Endothelial cell of umbilical vein (primary cell): ENCODE results near the gene DOCK4. TPM values are rescaled to one million over a fixed set of nuclear protein-coding genes. Genes with fewer than 3 reads are reported as not detected.

Experiments
- BruUV-seq: library from RNA; stranded (reverse); fragments of 400-500 nt; replicated peaks from 2 replicates; lab custom pipeline; 2021; lab: Mats Ljungman, UMichigan
- CTCF ChIA-PET: fragments of 300-600, 350-600 bp; sonication (Branson Sonifier 250); formaldehyde crosslinking; loops from one replicate; lab custom pipeline; 2021; ENCODE audit warnings: antibody characterized with exemption, inconsistent platforms; lab: Charles Lee
- POLR2A ChIA-PET: fragments of 300-600, 350-600 bp; sonication (Branson Sonifier 250); formaldehyde crosslinking; loops from one replicate; lab custom pipeline; 2021; ENCODE audit warnings: antibody characterized with exemption, inconsistent platforms; lab: Charles Lee
- DNase-seq: peaks from one replicate; pipeline ENCODE4 v3.0.0-alpha.2; 2011; ENCODE audit warnings: low read depth, low spot score
- FAIRE-seq: peaks from 2 replicates; lab custom pipeline; 2011; peaks lifted over from hg19 to GRCh38; lab: Jason Lieb, UNC
- H2AFZ ChIP-seq: 2 replicates; pipeline ENCODE4 v1.6.0; 2012; ENCODE audit warnings: low read depth, low read length, control low read depth, inconsistent platforms
- H3K27ac ChIP-seq: 2 replicates; pipeline ENCODE4 v1.5.1; 2011; ENCODE audit warnings: low read depth, mild to moderate bottlenecking, control low read depth, low read length, moderate library complexity; ENCODE audit not compliant: insufficient read depth
- H3K27me3 ChIP-seq, 2 experiments: 2 replicates each; pipeline versions ENCODE4 v1.6.0 to v1.6.1; 2011; ENCODE audit warnings: low read length in 2 of 2, mixed read lengths in 1 of 2; ENCODE audit not compliant: control insufficient read depth in 2 of 2, insufficient read depth in 2 of 2
- H3K36me3 ChIP-seq, 2 experiments: 2 replicates in 1 of 2; 3 replicates in 1 of 2; pipeline ENCODE4 v1.5.1; 2011; ENCODE audit warnings: low read length in 2 of 2, mild to moderate bottlenecking in 1 of 2, moderate library complexity in 1 of 2; ENCODE audit not compliant: control insufficient read depth in 2 of 2, insufficient read depth in 2 of 2; ENCODE audit errors: extremely low read depth in 1 of 2
- H3K4me1 ChIP-seq: 3 replicates; pipeline ENCODE4 v1.5.1; 2011; ENCODE audit warnings: mild to moderate bottlenecking, low read length; ENCODE audit not compliant: control insufficient read depth, insufficient read depth; ENCODE audit errors: extremely low read depth
- H3K4me2 ChIP-seq: 2 replicates; pipeline ENCODE4 v1.6.1; 2011; ENCODE audit warnings: low read length, control low read depth, mixed read lengths; ENCODE audit not compliant: insufficient read depth
- H3K4me3 ChIP-seq, 3 experiments: fragments of 200-600 bp in 1 of 3; sonication (generic), shearing (Covaris generic) in 1 of 3; replicated peaks in 1 of 3; 2 replicates each; pipeline ENCODE4 v1.5.1; 2011 to 2016; ENCODE audit warnings: control low read depth in 3 of 3, low read length in 3 of 3, mild to moderate bottlenecking in 2 of 3, inconsistent platforms in 1 of 3, low read depth in 1 of 3, moderate library complexity in 1 of 3; ENCODE audit not compliant: insufficient read depth in 1 of 3
- H3K79me2 ChIP-seq: 2 replicates; pipeline ENCODE4 v1.6.0; 2012; ENCODE audit warnings: low read length, inconsistent platforms; ENCODE audit not compliant: control insufficient read depth, insufficient read depth
- H3K9ac ChIP-seq: replicated peaks from 2 replicates; pipeline ENCODE3; 2011; ENCODE audit warnings: low read length, control low read depth; ENCODE audit not compliant: insufficient read depth; ENCODE audit errors: extremely low read depth
- H3K9me1 ChIP-seq: replicated peaks from 3 replicates; pipeline ENCODE4 v1.6.0; 2011; ENCODE audit warnings: mild to moderate bottlenecking, low read length; ENCODE audit not compliant: control insufficient read depth, insufficient read depth; ENCODE audit errors: extremely low read depth
- H3K9me3 ChIP-seq: replicated peaks from 2 replicates; pipeline ENCODE4 v1.5.1; 2012; ENCODE audit warnings: low read length, inconsistent platforms; ENCODE audit not compliant: control insufficient read depth, insufficient read depth
- H4K20me1 ChIP-seq: replicated peaks from 2 replicates; pipeline ENCODE3; 2011; ENCODE audit warnings: mild to moderate bottlenecking, low read length; ENCODE audit not compliant: control insufficient read depth, insufficient read depth; ENCODE audit errors: extremely low read depth
- CTCF ChIP-seq, 2 donors: IDR thresholded peaks; 1 replicate in 1 of 2; 2 replicates in 1 of 2; pipeline ENCODE4 v1.5.1; 2011; ENCODE audit warnings: low read length in 2 of 2, mild to moderate bottlenecking in 2 of 2, moderate library complexity in 2 of 2, control low read depth in 1 of 2, inconsistent platforms in 1 of 2, low read depth in 1 of 2; ENCODE audit not compliant: insufficient read depth in 1 of 2; ENCODE audit errors: extremely low read depth in 1 of 2
- EZH2 ChIP-seq: IDR thresholded peaks from 2 replicates; pipeline ENCODE4 v1.6.1; 2012; ENCODE audit warnings: borderline replicate concordance, low read depth, mild to moderate bottlenecking, moderate library complexity, low read length, inconsistent platforms; ENCODE audit not compliant: severe bottlenecking
- FOS ChIP-seq: IDR thresholded peaks from 2 replicates; pipeline ENCODE4 v1.6.1; 2011; ENCODE audit warnings: mild to moderate bottlenecking, low read length, moderate library complexity, borderline replicate concordance; ENCODE audit not compliant: insufficient read depth
- GATA2 ChIP-seq: IDR thresholded peaks from 2 replicates; pipeline ENCODE4 v1.7.0; 2011; ENCODE audit warnings: low read depth, mild to moderate bottlenecking, moderate library complexity, mixed read lengths, low read length; ENCODE audit not compliant: insufficient read length, insufficient read depth
- JUN ChIP-seq: IDR thresholded peaks from 2 replicates; pipeline ENCODE4 v1.6.1; 2011; ENCODE audit warnings: borderline replicate concordance, low read depth; ENCODE audit not compliant: insufficient read length, insufficient read depth
- MYC ChIP-seq: IDR thresholded peaks from one replicate; pipeline ENCODE4 v1.6.1; 2011; ENCODE audit warnings: mild to moderate bottlenecking, low read depth, low read length
- POLR2A ChIP-seq: IDR thresholded peaks from 2 replicates; pipeline ENCODE4 v1.6.1; 2012; ENCODE audit warnings: low read depth, mild to moderate bottlenecking, control low read depth, low read length
- POLR2AphosphoS5 ChIP-seq: IDR thresholded peaks from 2 replicates; pipeline ENCODE4 v1.6.1; 2012; ENCODE audit warnings: low read depth, mild to moderate bottlenecking, control low read depth, low read length, moderate library complexity; ENCODE audit not compliant: insufficient read depth
- dilution Hi-C: fragments of 300-500 bp; cut with MboI; formaldehyde crosslinking; loops from one replicate; pipeline ENCODE4 v1.15.0; 2019; ENCODE audit warnings: low sequenced_read_pairs; ENCODE audit not compliant: extremely low pct_ligation_motif_present
- intact Hi-C: fragments of 100-400 bp; cut with micrococcal nuclease; formaldehyde crosslinking; loops from one replicate; pipeline ENCODE4 v1.10.0; 2022
- polyA plus RNA-seq, 4 experiments: library from polyadenylated mRNA; depleted of rRNA in 3 of 4; stranded (reverse) in 3 of 4; unstranded in 1 of 4; fragments of >200 nt; gene quantifications; 2 replicates each; pipeline versions ENCODE4 v1.2.1 to v1.2.3, GENCODE V29; 2011 to 2012; ENCODE audit warnings: missing spikeins in 1 of 4
- total RNA-seq: library from RNA; stranded (reverse); gene quantifications from 2 replicates; pipeline ENCODE4 v1.2.3, GENCODE V29; 2021
- TF ChIP-seq, protein P1 (sequence below): IDR thresholded peaks from 2 replicates; pipeline ENCODE4 v1.6.1; 2011; ENCODE audit not compliant: insufficient read depth, insufficient read length

Gene DOCK4
- total and polyA plus RNA-seq, 2 donors (not counting 3 experiments of a cell fraction or from before 2014, with no cell fraction given) = 47.4 to 164 TPM

DNA sequence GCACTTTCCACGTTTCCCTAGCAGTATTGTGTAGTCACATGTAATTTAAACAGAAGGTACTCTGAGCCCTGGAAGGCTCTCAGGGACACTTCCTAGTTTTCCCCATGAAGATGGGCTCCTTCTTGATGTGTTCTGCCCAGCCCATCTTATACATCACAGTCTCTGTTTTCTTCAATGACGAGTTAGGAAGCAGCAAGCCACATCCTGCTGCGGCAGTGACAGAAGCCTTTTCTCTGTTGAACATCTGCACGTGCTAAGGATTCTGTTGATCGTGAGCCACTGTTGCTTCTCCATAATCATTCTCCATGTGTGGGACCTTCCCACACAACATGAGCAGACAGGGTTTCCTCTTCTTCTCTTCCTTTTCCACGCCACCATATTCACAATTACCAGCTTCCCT lies 346.0 kb downstream of the DOCK4 start:
- POLR2A ChIA-PET = no interaction called here
- Histone ChIP-seq H3K36me3 (peaks cover 14 to 21% of the 10 kb centered on the region in 2 experiments), H3K4me1 (peaks cover 3% of the 10 kb centered on the region), H3K4me2 (no peak overlapping the region), H3K79me2 (no peaks in the 10 kb centered on the region), H3K9me3 (no peaks in the 10 kb centered on the region), H4K20me1 (no peaks in the 10 kb centered on the region), H3K4me3 (no peak overlapping the region), H2AFZ (no peak overlapping the region), H3K9ac (no peak overlapping the region), H3K9me1 (no peaks in the 10 kb centered on the region), H3K27ac (no peak overlapping the region), H3K27me3 (no peaks in the 10 kb centered on the region)
- FAIRE-seq (no peak), DNase-seq (no peak)
- CTCF ChIA-PET = no interaction called here
- TF ChIP-seq POLR2AphosphoS5 = no peak
- dilution Hi-C loops (no loop called here), intact Hi-C loops (no loop called here)
- BruUV-seq = no TSS peak

DNA sequence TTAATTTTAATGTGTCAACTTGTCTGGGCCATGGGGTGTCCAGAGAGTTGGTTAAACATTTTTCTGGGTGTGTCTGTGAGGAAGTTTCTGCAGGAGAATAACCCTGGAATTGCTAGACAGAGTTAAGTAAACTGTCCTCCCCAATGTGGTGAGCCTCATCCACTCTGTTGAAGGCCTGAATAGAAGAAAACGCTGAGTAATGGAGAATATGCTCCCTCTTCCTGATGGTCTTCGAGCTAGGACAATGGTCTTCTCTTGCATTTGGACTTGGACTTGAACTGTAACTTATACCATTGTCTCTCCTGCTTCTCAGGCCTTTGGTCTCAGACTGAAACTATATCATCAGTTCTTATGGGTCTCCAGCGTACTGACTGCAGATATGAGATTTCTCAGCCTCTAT lies 347.9 kb downstream of the DOCK4 start:
- Histone ChIP-seq H3K27ac (no peak overlapping the region), H3K9me1 (no peaks in the 10 kb centered on the region), H2AFZ (no peak overlapping the region), H3K4me2 (no peak overlapping the region), H3K79me2 (no peaks in the 10 kb centered on the region), H3K9me3 (no peaks in the 10 kb centered on the region), H3K4me1 (peaks cover 3% of the 10 kb centered on the region), H3K27me3 (no peaks in the 10 kb centered on the region), H3K4me3 (no peak overlapping the region), H4K20me1 (no peaks in the 10 kb centered on the region), H3K36me3 (peaks cover 13% of the 10 kb centered on the region in 2 experiments), H3K9ac (no peak overlapping the region)
- ChIA-PET CTCF (no interaction called here), POLR2A (no interaction called here)
- FAIRE-seq (no peak), DNase-seq (no peak)
- dilution Hi-C loops = no loop called here
- intact Hi-C loops = loop anchor here (5.0 kb wide), 1 partner anchor 554 kb away; no protein-coding TSS in a partner anchor
- no TSS peak for BruUV-seq
- TF ChIP-seq, protein P1, sequence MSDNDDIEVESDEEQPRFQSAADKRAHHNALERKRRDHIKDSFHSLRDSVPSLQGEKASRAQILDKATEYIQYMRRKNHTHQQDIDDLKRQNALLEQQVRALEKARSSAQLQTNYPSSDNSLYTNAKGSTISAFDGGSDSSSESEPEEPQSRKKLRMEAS = no peak
- no peak for TF ChIP-seq MYC
- no peak for TF ChIP-seq POLR2A
- no peak for TF ChIP-seq FOS
- TF ChIP-seq GATA2 = no peak
- TF ChIP-seq JUN = no peak
- TF ChIP-seq EZH2 = no peak
- TF ChIP-seq POLR2AphosphoS5 = no peak
- TF ChIP-seq CTCF (IDR thresholded peaks at IDR 0.05; ENCODE audit: extremely low read depth in 1 of 2, insufficient read depth in 1 of 2, low read depth in 1 of 2, low read length in 2 of 2) = no peak
